ENCODE measurements around the gene IL34.

Gene IL34

GRCh38 chr16:70662991-70663523 lies 16.7 kb downstream of the IL34 start:
- TF ChIP-seq CTCF (IDR thresholded peaks at IDR 0.05; ENCODE audit: borderline replicate concordance, control extremely low read depth, extremely low read depth, insufficient read depth, missing control alignments) = no peak
- in situ Hi-C loops (cut with MboI; ENCODE audit: low sequenced_read_pairs, unreplicated experiment) = no loop called here
- DNase-seq (ENCODE audit: low spot score) = peak; percentile 18

- DNase-seq (ENCODE audit: low spot score) = peak; percentile 31
- in situ Hi-C loops (cut with MboI; ENCODE audit: low sequenced_read_pairs, unreplicated experiment) = no loop called here
- TF ChIP-seq CTCF (IDR thresholded peaks at IDR 0.05; ENCODE audit: borderline replicate concordance, control extremely low read depth, extremely low read depth, insufficient read depth, missing control alignments) = no peak
Observed at GRCh38 chr16:70663524-70664324, 17.4 kb downstream of the IL34 start.

GRCh38 chr16:70664325-70665112 lies 18.2 kb downstream of the IL34 start:
- in situ Hi-C loops (cut with MboI; ENCODE audit: low sequenced_read_pairs, unreplicated experiment) = no loop called here
- TF ChIP-seq CTCF (IDR thresholded peaks at IDR 0.05; ENCODE audit: borderline replicate concordance, control extremely low read depth, extremely low read depth, insufficient read depth, missing control alignments) = no peak
- peak; percentile 25 for DNase-seq (ENCODE audit: low spot score)

GRCh38 chr16:70665113-70665694 lies 18.8 kb downstream of the IL34 start:
- no peak for TF ChIP-seq CTCF (IDR thresholded peaks at IDR 0.05; ENCODE audit: borderline replicate concordance, control extremely low read depth, extremely low read depth, insufficient read depth, missing control alignments)
- in situ Hi-C loops (cut with MboI; ENCODE audit: low sequenced_read_pairs, unreplicated experiment) = no loop called here
- no peak for DNase-seq (ENCODE audit: low spot score)

- DNase-seq (ENCODE audit: low spot score) = no peak
- no peak for TF ChIP-seq CTCF (IDR thresholded peaks at IDR 0.05; ENCODE audit: borderline replicate concordance, control extremely low read depth, extremely low read depth, insufficient read depth, missing control alignments)
- in situ Hi-C loops (cut with MboI; ENCODE audit: low sequenced_read_pairs, unreplicated experiment) = no loop called here
Observed at GRCh38 chr16:70665806-70666735, 19.7 kb downstream of the IL34 start.

All from GM13976 (cell line).